Upper lobe of right lung (tissue), 1 donor: ENCODE measurements around the gene ABCD4. TPM values are rescaled to one million over a fixed set of nuclear protein-coding genes. Genes with fewer than 3 reads are reported as not detected.
A peak's percentile ranks its signal among the peaks of the same experiment; 100 is the strongest.
"Not testable (repeated sequence)": the region's sequence is repeated elsewhere in the genome, so short reads cannot be mapped to it uniquely, and the experiment has no call there.

Source experiments
- ATAC-seq: fragments of 200-7000 bp; cut with Tn5 transposase; one replicate; pipeline ENCODE4 v1.9.1; 2020; ENCODE audit warnings: mild to moderate bottlenecking, moderate library complexity
- DNase-seq: peaks from one replicate; pipeline ENCODE4 v3.0.0-alpha.2; 2020
- H3K27ac ChIP-seq: fragments of 200-600 bp; one replicate; pipeline ENCODE4 v1.8.0; 2022
- H3K27me3 ChIP-seq: fragments of 200-600 bp; one replicate; pipeline ENCODE4 v1.8.0; 2022; ENCODE audit warnings: mild to moderate bottlenecking
- H3K36me3 ChIP-seq: fragments of 200-600 bp; one replicate; pipeline ENCODE4 v1.8.0; 2022
- H3K4me1 ChIP-seq: fragments of 200-600 bp; one replicate; pipeline ENCODE4 v1.8.0; 2022
- H3K4me3 ChIP-seq: fragments of 200-600 bp; one replicate; pipeline ENCODE4 v1.8.0; 2022; ENCODE audit warnings: mild to moderate bottlenecking
- H3K9me3 ChIP-seq: fragments of 200-600 bp; one replicate; pipeline ENCODE4 v1.8.0; 2022
- CTCF ChIP-seq: fragments of 200-600 bp; IDR thresholded peaks from one replicate; pipeline ENCODE4 v1.8.0; 2022; ENCODE audit warnings: antibody characterized with exemption
- intact Hi-C: fragments of 100-400 bp; cut with DNase I; formaldehyde crosslinking; loops from one replicate; pipeline ENCODE4 v1.11.0; 2022
- total RNA-seq: library from RNA; stranded (reverse); fragmentation: NEBNext Ultra II Directional; extraction: Animal tissue kit (Norgen Biotek cat#: 25700); gene quantifications from one replicate; pipeline ENCODE4 v1.2.1, GENCODE V29; 2021
- donor health status: DM: no; HTN: yes; CAD: no; lungs with severe emphysema.

ABCD4 gene
- total RNA-seq, 1 donor from 2014 or later, result 48.3 TPM

- no peak for TF ChIP-seq CTCF
- DNase-seq, result no peak
- Histone ChIP-seq H3K27ac (no peak within 1 kb of the TSS), H3K4me3 (no peak within 1 kb of the TSS), H3K27me3 (peaks cover 2% of the 10 kb centered on the region), H3K36me3 (no peaks in the 10 kb centered on the region), H3K4me1 (no peaks in the 10 kb centered on the region), H3K9me3 (no peaks in the 10 kb centered on the region)
- ATAC-seq, result no peak
- intact Hi-C loops, result no loop called here
Measured at GRCh38 chr14:74348241-74348734, 45.6 kb upstream of the ABCD4 start, which contains the start of gene VRTN. VRTN (plus strand) TSS chr14:74348471; CDS start chr14:74356784, 8,313 bp downstream.

DNA sequence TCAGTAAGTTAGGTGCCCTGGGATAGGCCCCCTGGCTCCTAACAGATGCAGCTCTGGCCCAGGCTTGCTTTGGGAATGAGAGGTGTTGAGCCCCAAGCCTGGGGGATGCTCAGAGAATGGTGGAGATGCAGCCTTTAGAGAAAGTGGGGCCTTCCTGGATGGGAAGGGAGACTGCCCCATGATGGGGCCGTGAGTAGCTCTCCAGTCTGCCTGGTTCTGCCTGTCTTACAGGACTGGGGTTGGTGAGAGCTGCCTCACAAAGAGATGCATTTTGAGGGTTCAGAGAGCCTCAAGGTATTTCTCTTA is 45.0 kb upstream of the ABCD4 start:
- Histone ChIP-seq H3K4me3 (no peak overlapping the region), H3K9me3 (no peaks in the 10 kb centered on the region), H3K27ac (no peak overlapping the region), H3K4me1 (no peaks in the 10 kb centered on the region), H3K36me3 (no peaks in the 10 kb centered on the region), H3K27me3 (peaks cover 2% of the 10 kb centered on the region)
- TF ChIP-seq CTCF, result no peak
- intact Hi-C loops, result no loop called here
- ATAC-seq (no peak), DNase-seq (peak; percentile 25)

DNA sequence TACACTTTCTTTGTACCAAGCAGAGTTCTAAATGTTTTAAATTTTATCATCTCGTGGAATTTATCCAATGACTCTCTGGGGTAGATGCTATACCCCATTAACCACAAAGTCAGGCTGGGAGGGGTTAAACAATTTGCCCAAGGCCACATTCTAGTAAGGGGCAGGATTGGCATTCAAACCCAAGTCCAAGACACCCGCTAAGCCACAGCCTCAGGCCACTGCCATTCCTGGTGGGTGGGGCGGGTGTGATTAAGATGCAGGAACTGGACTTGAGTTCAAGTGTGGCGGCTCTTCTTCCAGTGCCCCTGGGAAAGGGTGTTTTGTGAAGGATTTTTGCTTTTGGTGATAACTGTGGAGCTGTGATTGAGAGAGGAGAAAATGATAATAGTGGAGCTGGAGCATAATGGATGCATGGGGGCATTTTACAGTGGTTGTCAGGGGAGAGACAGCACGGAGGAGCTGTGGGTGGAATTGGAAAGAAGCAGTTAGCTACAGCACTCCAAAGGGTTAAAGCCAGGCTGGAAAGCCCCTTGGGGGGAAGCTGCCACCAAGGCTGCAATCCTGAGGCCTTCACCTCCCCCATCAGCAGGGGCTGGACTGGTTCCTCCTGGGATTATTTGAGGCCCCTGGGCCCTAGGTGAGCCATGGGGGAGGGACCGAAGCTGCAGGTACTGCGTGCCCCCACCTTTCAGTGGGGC is 44.5 kb upstream of the ABCD4 start:
- DNase-seq, result peak; percentile 16
- no peaks in the 10 kb centered on the region for H3K36me3 ChIP-seq
- no peak for TF ChIP-seq CTCF
- H3K4me3 ChIP-seq, result no peak overlapping the region
- H3K27me3 ChIP-seq, result peaks cover 2% of the 10 kb centered on the region
- no peak for ATAC-seq
- intact Hi-C loops, result no loop called here
- H3K9me3 ChIP-seq, result no peaks in the 10 kb centered on the region
- H3K4me1 ChIP-seq, result no peaks in the 10 kb centered on the region
- H3K27ac ChIP-seq, result no peak overlapping the region

GRCh38 chr14:74346341-74346740 is 43.6 kb upstream of the ABCD4 start:
- ATAC-seq (no peak), DNase-seq (peak; percentile 13)
- no peaks in the 10 kb centered on the region for H3K36me3 ChIP-seq
- no peak for TF ChIP-seq CTCF
- H3K4me3 ChIP-seq, result no peak overlapping the region
- no peak overlapping the region for H3K27ac ChIP-seq
- no peaks in the 10 kb centered on the region for H3K27me3 ChIP-seq
- intact Hi-C loops, result no loop called here
- no peaks in the 10 kb centered on the region for H3K4me1 ChIP-seq
- no peaks in the 10 kb centered on the region for H3K9me3 ChIP-seq

GRCh38 chr14:74333909-74334308 is 31.2 kb upstream of the ABCD4 start:
- no peak for TF ChIP-seq CTCF
- no peaks in the 10 kb centered on the region for H3K36me3 ChIP-seq
- DNase-seq (no peak), ATAC-seq (no peak)
- H3K4me3 ChIP-seq, result no peak overlapping the region
- intact Hi-C loops, result no loop called here
- no peaks in the 10 kb centered on the region for H3K27me3 ChIP-seq
- H3K4me1 ChIP-seq, result no peaks in the 10 kb centered on the region
- H3K27ac ChIP-seq, result no peak overlapping the region
- no peaks in the 10 kb centered on the region for H3K9me3 ChIP-seq

GRCh38 chr14:74329950-74330552 is 27.3 kb upstream of the ABCD4 start:
- H3K4me3 ChIP-seq, H3K27me3 ChIP-seq, H3K9me3 ChIP-seq, H3K36me3 ChIP-seq, H3K4me1 ChIP-seq, intact Hi-C loops, H3K27ac ChIP-seq: not testable (repeated sequence)
- ATAC-seq (peak; percentile 58), DNase-seq (peak; percentile 40)
